Activated T-helper 2 cell treated with anti-CD3 and anti-CD28 coated beads, Interferon-gamma antibody, Interleukin-2, Interleukin-4, amounts not matched to agents 10 μg/mL and 5 μg/mL and 100 μg/mL, durations not matched to agents 14 hours and 24 hours and 36 hours (primary cell): ENCODE measurements around the gene BICC1. TPM values are rescaled to one million over a fixed set of nuclear protein-coding genes. Genes with fewer than 3 reads are reported as not detected.

Experiments
- DNase-seq: peaks from one replicate; pipeline ENCODE4 v3.0.0; 2021; ENCODE audit warnings: low spot score
- H3K27ac Mint-ChIP-seq: one replicate; pipeline ENCODE4 v1.8.0; 2021; ENCODE audit warnings: mixed read lengths
- H3K27me3 Mint-ChIP-seq: one replicate; pipeline ENCODE4 v1.8.0; 2021; ENCODE audit warnings: low read depth, mixed read lengths
- H3K36me3 Mint-ChIP-seq: one replicate; pipeline ENCODE4 v1.8.0; 2021; ENCODE audit warnings: low read depth, mixed read lengths
- H3K4me1 Mint-ChIP-seq: one replicate; pipeline ENCODE4 v1.8.0; 2021; ENCODE audit warnings: low read depth, mixed read lengths
- H3K4me3 Mint-ChIP-seq: one replicate; pipeline ENCODE4 v1.8.0; 2021; ENCODE audit warnings: low read depth, mild to moderate bottlenecking, moderate library complexity, mixed read lengths
- H3K9me3 Mint-ChIP-seq: one replicate; pipeline ENCODE4 v1.8.0; 2021; ENCODE audit warnings: mixed read lengths
- intact Hi-C: fragments of 100-400 bp; cut with micrococcal nuclease; formaldehyde crosslinking; loops from one replicate; pipeline ENCODE4 v1.15.1; 2023
- total RNA-seq: library from RNA; stranded (reverse); gene quantifications from 2 replicates; pipeline ENCODE4 v1.2.3, GENCODE V29; 2022

The BICC1 gene
- total RNA-seq, 1 donor from 2014 or later, result 0.11 TPM

DNA sequence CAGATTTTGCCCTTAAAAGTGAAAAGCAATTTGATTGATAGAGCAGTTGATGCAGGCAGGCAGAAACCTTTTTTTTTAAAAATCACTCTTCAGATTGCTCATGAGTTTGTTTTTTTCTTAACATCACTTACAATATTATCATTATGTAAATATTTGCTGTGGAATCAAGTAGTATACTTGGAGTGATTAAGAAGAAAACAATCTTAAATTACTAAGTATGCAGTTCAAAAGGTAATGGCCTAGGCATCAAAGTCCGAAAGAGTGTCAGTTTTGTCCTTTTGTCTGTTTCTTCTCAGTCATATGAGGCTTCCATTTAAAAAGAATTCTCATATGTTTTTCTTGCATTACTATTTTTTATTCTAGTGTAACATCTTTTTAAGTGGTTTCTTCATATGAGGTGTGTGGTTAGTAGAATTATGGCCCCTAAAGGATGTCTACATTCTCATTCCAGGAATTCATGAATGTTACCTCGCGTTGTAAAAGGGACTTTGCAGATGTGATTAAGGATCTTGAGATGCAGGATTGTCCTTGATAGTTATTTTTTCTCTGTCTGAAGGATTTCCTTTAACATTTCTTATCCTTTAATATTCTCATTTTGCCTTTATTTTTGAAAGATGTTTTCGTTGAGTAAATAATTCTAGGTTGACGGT is 44.0 kb downstream of the BICC1 start:
- no peaks in the 10 kb centered on the region for H3K4me1 Mint-ChIP-seq
- peaks cover 4% of the 10 kb centered on the region for H3K9me3 Mint-ChIP-seq
- H3K36me3 Mint-ChIP-seq, result no peaks in the 10 kb centered on the region
- no peak for DNase-seq
- no peak overlapping the region for H3K27ac Mint-ChIP-seq
- no peaks in the 10 kb centered on the region for H3K27me3 Mint-ChIP-seq
- intact Hi-C loops, result no loop called here
- H3K4me3 Mint-ChIP-seq, result no peak overlapping the region

DNA sequence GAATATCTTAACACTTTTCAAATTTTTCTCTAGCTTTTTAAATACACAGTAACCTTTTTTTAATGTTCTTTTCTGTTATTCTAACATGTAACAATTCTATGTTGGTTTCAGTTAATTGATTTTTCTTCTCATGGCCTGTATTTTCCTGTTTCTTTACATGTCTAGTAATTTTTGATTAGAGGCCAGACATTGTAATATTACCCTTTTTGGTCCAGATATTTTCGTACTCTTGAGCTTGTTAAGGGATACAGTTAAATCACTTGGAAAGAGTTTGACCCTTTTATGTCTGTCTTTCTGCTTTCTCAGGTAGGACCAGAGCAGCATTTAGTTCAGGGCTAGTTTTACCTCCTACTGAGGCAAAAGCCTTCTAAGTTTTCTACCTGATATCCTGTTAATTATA is 45.0 kb downstream of the BICC1 start:
- Mint-ChIP-seq H3K27ac (no peak overlapping the region), H3K4me1 (no peaks in the 10 kb centered on the region), H3K27me3 (no peaks in the 10 kb centered on the region), H3K4me3 (no peak overlapping the region), H3K36me3 (no peaks in the 10 kb centered on the region), H3K9me3 (peaks cover 12% of the 10 kb centered on the region)
- intact Hi-C loops, result no loop called here
- DNase-seq, result no peak

DNA sequence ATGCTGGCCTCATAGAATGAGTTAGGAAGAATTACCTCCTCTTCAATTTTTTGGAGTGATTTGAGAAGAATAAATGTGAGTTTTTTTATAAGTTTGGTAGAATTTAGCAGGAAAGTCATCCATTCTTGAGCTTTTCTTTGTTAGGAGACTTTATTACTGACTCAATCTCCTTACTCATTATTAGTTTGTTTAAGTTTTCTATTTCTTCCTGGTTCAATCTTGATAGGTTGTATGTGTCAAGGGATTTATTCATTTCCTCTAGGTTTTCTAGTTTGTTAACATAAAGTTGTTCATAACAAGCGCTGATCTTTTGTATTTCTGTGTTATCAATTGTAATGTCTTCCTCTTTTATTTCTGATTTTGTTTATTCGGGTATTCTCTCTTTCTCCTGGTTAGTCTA is 47.4 kb downstream of the BICC1 start:
- intact Hi-C loops, result no loop called here
- Mint-ChIP-seq H3K4me3 (no peak overlapping the region), H3K36me3 (no peaks in the 10 kb centered on the region), H3K27ac (no peak overlapping the region), H3K4me1 (no peaks in the 10 kb centered on the region), H3K9me3 (peaks cover 14% of the 10 kb centered on the region), H3K27me3 (no peaks in the 10 kb centered on the region)
- DNase-seq, result no peak

DNA sequence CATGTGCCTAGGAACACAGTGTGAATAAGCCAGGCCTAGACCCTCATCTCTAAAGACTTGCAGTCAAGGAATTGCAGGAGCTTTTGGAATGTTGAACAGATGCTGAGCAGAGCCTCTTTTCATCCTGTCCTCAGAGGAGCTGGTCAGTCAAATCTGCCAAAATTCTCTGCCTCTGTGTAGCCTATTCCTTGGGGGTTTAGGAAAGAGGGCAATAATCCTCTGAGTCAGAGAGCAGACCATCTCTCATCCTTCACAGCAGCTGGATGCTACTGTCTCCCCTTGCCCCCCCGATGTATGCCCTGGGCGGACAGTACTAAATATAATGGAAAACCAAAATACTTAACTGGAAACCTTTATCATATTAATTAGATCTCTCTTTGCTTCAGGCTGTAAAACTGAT is 52.6 kb downstream of the BICC1 start:
- DNase-seq, result no peak
- intact Hi-C loops, result no loop called here
- Mint-ChIP-seq H3K27ac (no peak overlapping the region), H3K4me3 (no peak overlapping the region), H3K4me1 (no peaks in the 10 kb centered on the region), H3K9me3 (peaks cover 14% of the 10 kb centered on the region), H3K27me3 (no peaks in the 10 kb centered on the region), H3K36me3 (no peaks in the 10 kb centered on the region)

DNA sequence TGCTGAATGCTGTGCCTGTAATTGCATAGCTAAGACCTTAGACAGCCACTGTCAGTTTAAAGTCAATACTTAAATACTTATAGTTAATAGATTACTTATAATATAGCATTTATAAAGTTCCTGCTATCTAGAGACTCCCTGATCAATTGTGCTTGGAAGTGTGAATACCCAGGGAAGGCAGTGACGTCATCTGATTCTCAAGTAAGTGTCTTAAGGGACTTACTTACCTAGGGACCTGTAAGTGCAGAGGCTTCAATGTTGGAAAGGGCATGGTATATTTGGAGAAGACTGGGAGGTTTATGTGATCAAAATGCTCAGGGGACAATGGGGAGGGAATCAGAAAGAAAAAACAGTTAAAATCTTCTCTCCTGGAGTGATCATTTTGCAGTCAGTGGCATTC is 55.0 kb downstream of the BICC1 start:
- no peak for DNase-seq
- Mint-ChIP-seq H3K4me3 (no peak overlapping the region), H3K27ac (no peak overlapping the region), H3K27me3 (no peaks in the 10 kb centered on the region), H3K36me3 (no peaks in the 10 kb centered on the region), H3K9me3 (peaks cover 6% of the 10 kb centered on the region), H3K4me1 (no peaks in the 10 kb centered on the region)
- intact Hi-C loops, result no loop called here

DNA sequence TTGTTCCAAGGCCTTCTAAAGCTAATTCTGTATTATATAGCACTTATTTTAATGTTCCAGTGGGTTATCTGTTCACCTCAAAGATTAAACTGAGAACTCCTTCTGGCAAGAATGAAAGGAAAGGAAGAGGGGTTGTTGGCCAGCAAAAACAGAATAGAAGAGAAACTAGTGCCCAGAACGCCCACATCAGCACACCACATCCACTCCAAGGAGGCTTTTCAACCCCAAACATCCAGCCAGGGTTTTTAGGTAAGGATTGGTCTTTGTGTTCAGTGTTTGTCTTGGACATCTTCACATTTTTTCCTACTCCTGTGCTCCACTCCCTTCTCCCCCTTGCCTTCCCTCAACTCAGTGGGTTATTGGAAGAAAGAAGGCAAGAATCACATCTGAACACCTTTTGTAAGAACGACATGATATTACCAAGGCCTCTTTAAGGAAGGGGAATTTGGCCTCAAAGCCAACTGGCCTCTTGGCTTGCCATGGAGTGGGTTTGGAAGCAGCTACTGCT is 55.8 kb downstream of the BICC1 start:
- H3K4me3 Mint-ChIP-seq, result no peak overlapping the region
- no peaks in the 10 kb centered on the region for H3K4me1 Mint-ChIP-seq
- H3K27ac Mint-ChIP-seq, result no peak overlapping the region
- H3K36me3 Mint-ChIP-seq, result no peaks in the 10 kb centered on the region
- H3K9me3 Mint-ChIP-seq, result peaks cover 4% of the 10 kb centered on the region
- intact Hi-C loops, result no loop called here
- DNase-seq, result no peak
- H3K27me3 Mint-ChIP-seq, result no peaks in the 10 kb centered on the region

DNA sequence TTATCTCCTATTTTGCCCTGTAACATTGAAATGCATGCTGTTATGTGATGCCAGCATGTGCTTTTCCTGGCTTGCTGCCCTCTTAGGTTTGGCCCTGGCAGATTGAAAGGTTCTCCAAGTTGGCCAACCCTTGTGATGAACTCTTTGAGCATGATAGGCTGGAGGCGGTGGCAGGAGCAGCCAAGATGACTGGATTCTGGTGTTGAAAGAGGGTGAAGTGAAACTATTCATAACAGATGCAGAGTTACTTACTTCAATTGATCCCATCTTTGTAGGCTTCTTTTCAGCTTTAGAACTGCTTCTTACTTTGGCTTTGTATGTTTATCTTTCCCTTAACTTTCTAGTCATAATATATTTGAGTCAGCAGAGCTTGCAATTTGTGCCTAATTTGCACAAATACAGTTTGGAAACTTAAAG is 57.6 kb downstream of the BICC1 start:
- H3K27ac Mint-ChIP-seq, result no peak overlapping the region

DNA sequence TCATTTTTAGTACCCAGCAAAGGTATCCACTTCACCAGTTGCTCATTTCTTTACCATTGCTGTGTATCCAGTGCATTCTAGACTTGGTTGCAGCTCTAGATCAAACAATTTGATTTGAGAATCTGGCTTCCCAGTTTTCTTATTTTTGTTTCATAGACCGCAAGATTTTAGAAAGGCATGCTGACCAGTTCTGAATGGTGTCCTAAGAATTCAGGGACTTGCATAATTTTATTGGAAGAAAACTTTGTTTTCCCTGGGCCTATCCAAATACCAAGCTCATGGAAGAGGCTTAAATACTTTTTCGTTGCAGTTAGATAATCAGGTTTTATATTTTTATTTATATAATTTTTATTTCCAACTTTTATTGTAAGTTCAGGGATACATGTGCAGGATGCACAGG is 58.3 kb downstream of the BICC1 start:
- peaks cover 4% of the 10 kb centered on the region for H3K9me3 Mint-ChIP-seq
- intact Hi-C loops, result no loop called here
- H3K27ac Mint-ChIP-seq, result no peak overlapping the region
- no peaks in the 10 kb centered on the region for H3K4me1 Mint-ChIP-seq
- no peaks in the 10 kb centered on the region for H3K27me3 Mint-ChIP-seq
- no peak for DNase-seq
- no peak overlapping the region for H3K4me3 Mint-ChIP-seq
- no peaks in the 10 kb centered on the region for H3K36me3 Mint-ChIP-seq

More for the DNA sequence above, 57.6 kb downstream of the BICC1 start:
- Mint-ChIP-seq H3K27me3 (no peaks in the 10 kb centered on the region), H3K9me3 (peaks cover 4% of the 10 kb centered on the region), H3K4me1 (no peaks in the 10 kb centered on the region), H3K4me3 (no peak overlapping the region), H3K36me3 (no peaks in the 10 kb centered on the region)
- intact Hi-C loops, result no loop called here
- no peak for DNase-seq

DNA sequence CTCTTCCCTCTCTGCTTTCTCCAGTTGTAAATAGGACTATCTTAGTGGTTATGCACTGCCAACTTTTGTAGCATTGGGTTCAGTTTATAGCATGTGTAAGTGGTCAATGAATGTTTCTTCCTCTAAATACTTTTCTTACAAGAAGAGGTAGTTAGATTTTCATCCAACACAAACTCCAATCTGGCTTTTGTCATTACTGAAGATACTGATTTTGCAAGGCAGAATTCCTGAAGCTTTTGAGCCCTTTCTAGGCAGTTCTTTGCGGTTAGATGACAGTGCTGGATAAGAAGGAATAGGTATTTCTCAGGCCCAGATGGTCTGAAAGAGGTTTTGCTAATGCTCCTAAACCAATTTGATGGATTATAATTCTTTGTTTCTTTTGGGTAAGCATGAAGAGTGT is 60.5 kb downstream of the BICC1 start:
- Mint-ChIP-seq H3K9me3 (peaks cover 4% of the 10 kb centered on the region), H3K36me3 (no peaks in the 10 kb centered on the region), H3K27ac (no peak overlapping the region), H3K4me1 (no peaks in the 10 kb centered on the region), H3K27me3 (no peaks in the 10 kb centered on the region), H3K4me3 (no peak overlapping the region)
- intact Hi-C loops, result no loop called here
- DNase-seq, result no peak

DNA sequence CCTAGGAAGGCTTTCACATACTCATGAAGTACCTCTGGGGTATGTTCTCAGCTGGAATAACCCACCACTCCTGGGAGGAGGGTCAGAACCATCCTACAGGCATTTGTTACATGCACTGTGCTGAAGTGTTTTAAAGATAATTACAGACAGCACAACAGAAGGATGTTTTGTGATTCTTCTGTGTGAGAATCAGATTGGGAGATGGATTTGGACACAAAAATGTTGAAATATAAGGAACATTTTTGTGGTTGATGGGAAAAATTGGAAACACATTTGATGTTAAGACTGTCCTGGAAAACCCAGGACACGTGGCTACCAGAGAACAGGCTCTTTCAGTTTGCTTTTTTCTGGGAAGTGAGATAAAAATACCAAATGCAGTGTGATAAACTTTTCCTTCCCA is 61.4 kb downstream of the BICC1 start:
- intact Hi-C loops, result no loop called here
- DNase-seq, result no peak
- H3K27me3 Mint-ChIP-seq, result no peaks in the 10 kb centered on the region
- no peaks in the 10 kb centered on the region for H3K4me1 Mint-ChIP-seq
- H3K9me3 Mint-ChIP-seq, result peaks cover 4% of the 10 kb centered on the region
- H3K27ac Mint-ChIP-seq, result no peak overlapping the region
- no peaks in the 10 kb centered on the region for H3K36me3 Mint-ChIP-seq
- H3K4me3 Mint-ChIP-seq, result no peak overlapping the region

DNA sequence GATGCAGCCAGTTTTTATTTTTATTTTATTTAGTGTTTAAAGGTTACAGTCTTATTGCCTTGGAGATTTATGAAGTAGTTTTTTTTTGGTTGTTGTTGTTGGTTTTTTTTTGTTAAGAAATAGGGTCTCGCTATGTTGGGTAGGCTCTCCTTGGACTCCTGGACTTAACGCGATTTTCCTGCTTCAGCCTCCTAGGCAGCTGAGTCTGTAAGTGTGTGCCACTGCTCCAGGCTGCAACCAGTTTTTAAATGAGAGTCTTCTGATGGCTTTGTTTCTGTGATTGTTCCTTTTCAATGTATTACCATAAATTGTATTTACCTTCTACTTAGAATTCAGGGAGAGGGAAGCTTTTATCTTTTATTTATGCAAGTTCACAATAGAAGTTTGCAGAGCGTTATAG is 62.8 kb downstream of the BICC1 start:
- no peaks in the 10 kb centered on the region for H3K27me3 Mint-ChIP-seq
- intact Hi-C loops, result no loop called here
- peaks cover 3% of the 10 kb centered on the region for H3K9me3 Mint-ChIP-seq
- no peaks in the 10 kb centered on the region for H3K4me1 Mint-ChIP-seq
- H3K27ac Mint-ChIP-seq, result no peak overlapping the region
- no peaks in the 10 kb centered on the region for H3K36me3 Mint-ChIP-seq
- no peak for DNase-seq
- H3K4me3 Mint-ChIP-seq, result no peak overlapping the region

DNA sequence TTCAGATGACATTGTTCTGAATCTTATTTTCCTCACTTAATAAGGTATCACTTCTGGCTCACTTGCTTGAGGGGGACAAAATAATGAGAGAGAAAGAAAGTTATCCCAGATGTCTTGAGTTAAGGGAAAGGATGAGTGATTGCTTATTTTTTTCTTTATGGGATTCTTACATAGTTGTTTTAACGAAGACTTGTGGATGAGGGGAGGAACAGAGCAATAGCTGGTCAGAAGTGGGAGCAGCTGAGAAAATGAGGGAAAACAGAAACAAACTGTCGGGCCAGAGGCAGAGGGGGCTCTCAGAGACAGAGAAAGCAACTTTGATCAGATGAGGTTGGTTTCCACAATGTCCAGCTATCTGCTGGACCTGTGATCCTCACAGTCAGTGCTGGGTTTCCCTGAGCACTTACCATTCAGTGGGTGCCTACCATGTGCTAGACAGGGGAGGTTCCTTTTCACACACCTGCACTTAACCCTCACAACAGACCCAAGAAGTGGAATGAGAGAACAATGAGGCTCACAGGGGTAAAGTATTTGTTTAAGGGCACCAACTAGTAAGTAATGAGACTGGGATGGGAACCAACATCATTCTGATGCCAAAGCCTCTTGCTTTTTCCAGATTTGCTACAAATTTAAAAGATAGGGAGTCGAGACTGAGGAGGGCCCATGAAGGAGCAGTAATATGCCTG is 64.2 kb downstream of the BICC1 start:
- no peak for DNase-seq
- Mint-ChIP-seq H3K36me3 (no peaks in the 10 kb centered on the region), H3K27me3 (no peaks in the 10 kb centered on the region), H3K4me3 (no peak overlapping the region), H3K4me1 (no peaks in the 10 kb centered on the region), H3K9me3 (no peaks in the 10 kb centered on the region), H3K27ac (no peak overlapping the region)
- intact Hi-C loops, result no loop called here

DNA sequence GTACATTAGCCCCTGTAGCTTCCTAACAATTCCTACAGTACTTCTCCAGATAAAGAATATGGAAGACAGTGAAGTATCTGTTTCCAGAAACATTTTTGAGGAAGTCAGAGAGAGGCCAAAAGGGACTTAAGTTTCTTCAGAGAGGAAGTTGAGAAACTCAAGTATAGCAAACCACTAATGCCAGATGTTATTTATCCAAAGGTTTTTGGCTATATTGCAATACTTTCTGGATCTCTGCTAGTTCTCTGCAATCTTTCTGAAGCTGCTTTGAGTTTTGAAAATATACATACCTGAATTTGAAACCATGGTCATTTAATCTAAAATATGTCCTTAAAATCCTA is 64.7 kb downstream of the BICC1 start:
- Mint-ChIP-seq H3K36me3 (no peaks in the 10 kb centered on the region), H3K27me3 (no peaks in the 10 kb centered on the region), H3K27ac (no peak overlapping the region), H3K4me3 (no peak overlapping the region), H3K4me1 (no peaks in the 10 kb centered on the region), H3K9me3 (no peaks in the 10 kb centered on the region)
- DNase-seq, result no peak
- intact Hi-C loops, result no loop called here
